SKM-1 treated with dmso at 0.1 percent for 144 hours (cell line): ENCODE results near the gene TBRG4.

Experiments
- DNase-seq: peaks from one replicate; lab custom pipeline; 2025; ENCODE audit not compliant: unreplicated experiment; lab: John Stamatoyannopoulos, UW

Gene TBRG4

GRCh38 chr7:45145881-45146280 lies 34.4 kb upstream of the TBRG4 start:
- no peak for DNase-seq

- DNase-seq: no peak
Observed at GRCh38 chr7:45143616-45144015, 32.1 kb upstream of the TBRG4 start.

- peak; percentile 46 for DNase-seq
Observed at GRCh38 chr7:45140827-45141226, 29.3 kb upstream of the TBRG4 start.

GRCh38 chr7:45138433-45139267 lies 27.2 kb upstream of the TBRG4 start:
- no peak for DNase-seq

GRCh38 chr7:45136106-45137060 lies 24.9 kb upstream of the TBRG4 start:
- peak; percentile 70 for DNase-seq

GRCh38 chr7:45133877-45134276 lies 22.4 kb upstream of the TBRG4 start:
- no peak for DNase-seq

GRCh38 chr7:45133352-45133751 lies 21.9 kb upstream of the TBRG4 start:
- DNase-seq: no peak

GRCh38 chr7:45132708-45133320 lies 21.3 kb upstream of the TBRG4 start:
- DNase-seq: peak; percentile 24

GRCh38 chr7:45131891-45132290 lies 20.4 kb upstream of the TBRG4 start:
- DNase-seq: no peak

- no peak for DNase-seq
Observed at GRCh38 chr7:45130910-45131309, 19.4 kb upstream of the TBRG4 start.

GRCh38 chr7:45129906-45130305 lies 18.4 kb upstream of the TBRG4 start:
- DNase-seq: no peak

- no peak for DNase-seq
Observed at GRCh38 chr7:45129181-45129800, 17.8 kb upstream of the TBRG4 start.

GRCh38 chr7:45126920-45127319 lies 15.4 kb upstream of the TBRG4 start:
- DNase-seq: no peak

GRCh38 chr7:45126201-45126600 lies 14.7 kb upstream of the TBRG4 start:
- no peak for DNase-seq

GRCh38 chr7:45125193-45125904 lies 13.9 kb upstream of the TBRG4 start:
- DNase-seq: no peak

GRCh38 chr7:45123913-45124710 lies 12.6 kb upstream of the TBRG4 start:
- DNase-seq: no peak

- no peak for DNase-seq
Observed at GRCh38 chr7:45122975-45123860, 11.7 kb upstream of the TBRG4 start.

- no peak for DNase-seq
Observed at GRCh38 chr7:45119550-45119949, 8.1 kb upstream of the TBRG4 start.

- DNase-seq: no peak
Observed at GRCh38 chr7:45118889-45119331, 7.4 kb upstream of the TBRG4 start.
